Heart left ventricle (tissue), 13 donors: ENCODE measurements around the gene ASCL5.

Experiments used
- CTCF ChIP-seq, 12 donors: fragments of 200-600 bp; sonication (generic) in 4 of 12; IDR thresholded peaks; one replicate each; pipeline versions ENCODE4 v1.5.0 to v1.8.0; 2018 to 2022; ENCODE audit warnings: antibody characterized with exemption in 12 of 12, mild to moderate bottlenecking in 5 of 12
- POLR2A ChIP-seq, 2 donors: fragments of 450-650 bp; IDR thresholded peaks; one replicate each; pipeline ENCODE4 v1.6.1; 2017; ENCODE audit warnings: antibody characterized with exemption in 2 of 2, mild to moderate bottlenecking in 2 of 2, moderate library complexity in 2 of 2
- donor health status: ischemic (EF 13 %, LVEDD 7.1; RV severe dilation, severe dysfunction).
- donor health status: DM: no; HTN: yes; CAD: no.
- donor health status: DM: no; HTN: no; CAD: no.
- donor health status: ischemic (EF 25% LVEDD 6.9; RV normal size, moderate dysfunction).
- donor health status: ischemic (EF 25% LVEDD 5.7; RV mildly dilated, moderate dysfunction).
- donor health status: ischemic (EF 35%, LVEDD 5.7; RV mildly dilated, moderate dysfunction).
- donor health status: nonischemic (EF 11% LVEDD 7.7; RV severe dilation, severe dysfunction).
- donor health status: DM: yes; HTN: yes; CAD: no.
- donor health status: PGD.
- donor health status: ischemic (EF 29% LVEDD 5.4; RV normal size, mild dysfunction).
- donor health status: nonischemic (EF 23%, LVEDD 6.1; RV moderate dilation, normal function).

GRCh38 chr1:201096041-201096461 lies 30.9 kb downstream of the ASCL5 start:
- TF ChIP-seq CTCF (IDR thresholded peaks at IDR 0.05): no peak
- TF ChIP-seq POLR2A (IDR thresholded peaks at IDR 0.05): no peak
